Fibroblast of skin of back (primary cell): ENCODE results near the gene TRERF1.

Experiments
- DNase-seq: peaks from one replicate; pipeline ENCODE4 v3.0.0-alpha.2; 2013

Gene TRERF1

DNA sequence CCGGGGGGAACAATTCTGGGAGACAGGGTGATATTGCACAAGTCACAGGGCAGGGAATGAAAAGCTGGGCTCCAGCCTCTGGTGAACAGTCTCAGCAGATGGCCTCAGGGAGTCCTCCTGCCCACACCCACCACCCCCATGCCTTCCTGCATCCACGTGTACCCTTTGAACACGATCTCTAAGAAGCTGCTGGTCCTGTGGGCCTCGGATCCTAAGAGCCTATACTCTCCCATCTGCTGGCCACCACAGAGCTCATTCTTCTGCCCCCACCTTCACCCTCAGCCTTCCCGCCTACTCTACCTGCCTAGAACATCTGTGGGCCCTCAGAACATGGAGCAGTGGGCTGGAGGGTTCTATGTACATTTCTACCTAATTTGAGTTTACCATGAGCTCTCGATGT, 60.3 kb downstream of the TRERF1 start:
- no peak for DNase-seq

DNA sequence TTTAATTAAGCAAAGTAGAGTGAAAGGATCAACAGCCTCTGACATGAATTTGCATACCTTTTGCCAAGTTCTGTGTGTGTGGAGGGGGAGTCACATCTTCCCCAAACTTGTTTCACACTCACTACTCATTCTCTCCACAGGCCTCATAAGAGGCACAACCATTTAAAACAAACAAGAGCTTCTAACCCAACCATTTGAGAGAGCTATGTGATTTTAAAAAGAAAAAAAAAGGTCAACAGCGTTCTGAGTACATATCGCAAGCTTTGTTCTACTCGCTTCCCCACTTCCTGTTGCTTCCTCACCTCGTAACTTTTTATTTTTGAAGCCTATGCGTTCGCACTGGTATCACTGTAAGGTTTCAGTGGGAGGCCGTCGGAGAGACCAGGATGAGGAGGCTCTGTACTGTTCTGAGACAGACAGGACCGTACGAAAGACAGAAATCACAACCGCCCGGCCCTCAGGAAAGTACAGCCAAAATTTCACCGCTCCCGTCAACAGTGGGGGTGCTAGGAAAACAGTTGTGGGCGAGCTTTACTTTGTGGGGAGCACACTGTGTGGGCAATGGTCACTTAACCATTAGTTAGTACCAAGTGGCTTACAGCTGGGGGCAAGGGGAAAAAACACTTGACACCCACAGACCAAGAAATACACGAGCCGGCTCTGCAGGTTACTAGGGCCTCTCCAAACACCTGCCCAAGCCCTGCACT, 61.3 kb downstream of the TRERF1 start:
- DNase-seq: no peak

DNA sequence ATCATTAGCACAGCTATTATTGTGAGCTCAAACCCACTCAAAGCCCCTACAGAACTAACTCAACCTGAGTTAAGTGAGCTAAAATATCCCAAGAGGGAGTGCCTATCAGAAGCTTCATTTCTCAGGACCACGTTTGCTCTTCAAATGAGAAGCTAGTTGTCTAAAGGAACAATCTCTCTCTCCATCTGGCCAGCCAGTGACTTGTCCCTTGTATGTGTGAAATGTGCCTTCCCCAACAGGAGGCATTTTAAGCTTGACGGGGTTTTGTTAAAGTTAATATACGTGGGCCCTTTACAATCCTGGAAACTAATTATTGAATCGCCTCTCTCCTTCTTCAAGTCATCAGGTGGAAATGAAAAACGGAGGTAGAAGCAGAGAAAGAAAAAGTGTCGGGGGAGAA, 62.0 kb downstream of the TRERF1 start:
- DNase-seq: no peak

DNA sequence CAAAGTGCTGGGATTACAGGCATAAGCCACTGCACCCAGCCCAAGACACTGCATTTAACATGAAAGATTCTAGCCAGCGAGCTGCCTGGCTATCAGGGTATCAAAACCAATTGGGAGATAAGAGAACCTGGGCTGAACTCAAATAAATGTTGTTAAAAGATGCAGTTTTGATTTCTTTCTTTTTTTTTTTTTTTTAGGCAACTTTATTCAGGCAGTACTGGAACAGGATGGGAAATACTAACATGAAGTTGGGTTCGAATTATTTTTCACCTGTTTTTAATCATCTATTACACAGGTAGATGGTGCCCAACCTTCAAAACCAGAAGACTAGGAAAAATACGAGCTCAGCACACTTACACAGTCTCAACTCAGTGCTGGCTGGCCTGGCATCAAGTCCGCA, 63.7 kb downstream of the TRERF1 start:
- DNase-seq: no peak

DNA sequence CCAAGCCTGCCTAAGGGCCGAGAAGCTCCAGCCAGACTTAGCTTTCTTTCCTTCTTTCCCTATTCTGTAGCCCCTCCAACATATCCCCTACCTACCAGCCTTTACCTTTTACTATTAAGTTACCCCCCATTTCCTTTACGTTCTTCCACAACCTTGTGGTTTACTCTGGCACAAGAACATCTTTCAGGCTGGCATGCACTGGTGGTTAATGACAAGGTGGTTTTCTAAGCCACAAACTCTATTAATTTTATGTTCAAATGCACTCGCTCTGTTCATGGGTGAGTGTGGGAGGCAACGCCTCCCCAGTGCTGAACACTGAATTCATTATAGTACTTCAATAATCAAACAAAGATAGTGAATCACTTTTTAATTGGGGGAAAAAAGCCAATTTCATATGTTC, 64.4 kb downstream of the TRERF1 start:
- DNase-seq: no peak

DNA sequence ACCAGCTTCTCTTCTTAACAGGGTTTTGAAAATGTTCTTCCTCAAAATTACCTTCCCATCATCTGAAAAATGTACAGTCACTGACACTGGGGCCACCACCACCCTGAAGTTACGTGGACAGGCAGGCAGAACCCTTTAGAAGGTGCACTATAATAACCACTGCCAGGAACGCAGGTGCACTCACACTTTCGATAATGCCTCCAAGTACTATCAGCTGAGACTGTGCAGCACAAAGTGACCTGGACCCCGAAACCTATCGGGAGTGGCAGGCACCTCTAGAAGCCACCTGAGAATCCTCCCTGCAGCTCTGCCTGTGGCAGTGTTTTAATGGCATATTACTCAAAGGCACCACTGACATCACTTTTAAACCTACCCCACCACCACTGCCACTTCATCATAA, 66.4 kb downstream of the TRERF1 start:
- no peak for DNase-seq

DNA sequence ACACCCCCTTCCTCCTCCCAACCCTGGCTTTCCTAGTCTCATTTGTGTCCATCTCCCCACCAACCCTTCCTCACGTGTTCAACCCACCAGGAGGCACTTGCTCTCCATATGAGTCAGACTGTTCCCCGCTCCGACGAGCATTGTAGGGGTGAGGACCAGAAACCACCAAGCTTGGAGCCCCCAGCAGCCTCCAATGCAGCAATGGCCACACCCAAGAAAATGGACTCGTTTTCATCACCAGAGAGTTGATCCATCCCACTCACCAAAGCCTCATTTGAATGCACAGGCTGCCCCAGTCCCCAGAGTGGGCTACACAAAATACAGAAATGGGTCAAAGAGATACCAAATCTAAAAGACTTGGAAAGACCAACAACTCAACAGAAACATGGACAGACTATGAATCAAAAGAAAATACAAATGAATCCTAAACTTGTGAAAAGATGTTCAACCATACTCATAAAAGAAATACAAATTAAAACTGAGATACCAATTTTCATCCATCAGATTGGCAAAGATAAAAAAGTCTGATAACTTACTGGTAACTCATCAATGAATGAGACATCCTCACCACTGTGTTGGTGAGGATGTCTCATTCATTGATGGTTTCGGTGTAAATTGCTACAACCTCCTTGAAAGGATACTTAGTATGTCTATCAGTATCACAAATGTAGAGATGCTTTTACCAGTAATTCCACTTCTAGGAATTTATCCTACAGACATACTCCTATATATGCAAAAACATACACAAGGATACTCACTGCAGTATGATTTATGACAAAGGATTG, 68.1 kb downstream of the TRERF1 start:
- DNase-seq: no peak

DNA sequence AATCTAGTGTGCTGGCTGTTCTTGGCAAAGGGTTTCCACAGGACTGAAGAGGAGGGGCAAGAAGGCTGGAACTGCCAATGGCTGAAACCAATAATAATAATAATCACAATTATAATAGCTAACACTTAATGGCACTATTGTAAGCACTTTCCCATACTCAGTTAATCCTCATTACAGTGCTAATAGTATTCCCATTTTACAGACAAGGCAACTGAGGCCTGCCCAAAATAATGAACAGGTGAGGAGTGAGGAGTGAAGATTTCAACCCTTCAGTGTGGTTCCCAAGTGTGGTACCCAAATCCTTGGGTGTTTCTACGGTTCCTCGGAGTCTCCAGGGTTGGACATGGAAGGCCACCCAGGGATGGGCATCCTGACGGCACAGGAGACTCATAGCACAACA, 69.9 kb downstream of the TRERF1 start:
- DNase-seq: no peak

DNA sequence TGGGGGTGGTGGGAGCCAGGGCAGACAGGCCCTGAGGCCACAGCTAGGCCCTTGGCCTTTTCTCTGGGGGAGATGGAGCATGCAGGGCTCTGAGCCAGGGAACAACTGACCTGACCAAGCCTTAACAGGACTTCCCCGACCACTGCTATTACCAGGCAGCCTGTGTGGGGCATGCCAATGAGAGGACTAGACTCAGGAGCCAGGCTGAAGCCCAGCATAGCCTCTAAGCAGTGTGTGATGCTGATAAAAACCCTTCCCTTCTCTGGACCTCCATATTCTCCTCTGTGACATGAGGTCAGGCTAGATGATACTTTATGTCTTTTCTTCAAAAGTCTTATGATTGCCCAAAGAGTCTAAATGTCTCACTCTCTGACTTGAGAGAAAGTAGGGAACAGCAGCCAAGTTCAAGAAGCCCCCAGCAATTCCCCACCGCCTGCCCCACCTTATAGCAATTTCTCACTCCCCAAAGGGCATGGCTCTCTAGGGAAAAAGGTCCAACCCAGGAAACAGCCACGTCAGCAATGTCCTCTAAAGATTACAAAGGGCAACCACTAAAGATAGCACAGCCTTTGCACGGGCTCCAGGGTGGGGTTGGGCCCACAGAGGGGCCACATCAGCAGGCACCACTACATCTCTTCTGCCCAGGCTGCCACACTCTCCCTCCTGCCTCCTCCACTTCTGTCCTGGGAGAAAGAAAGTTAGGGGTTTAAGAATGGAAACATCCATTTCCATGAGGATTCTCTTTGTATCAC, 71.3 kb downstream of the TRERF1 start:
- no peak for DNase-seq

DNA sequence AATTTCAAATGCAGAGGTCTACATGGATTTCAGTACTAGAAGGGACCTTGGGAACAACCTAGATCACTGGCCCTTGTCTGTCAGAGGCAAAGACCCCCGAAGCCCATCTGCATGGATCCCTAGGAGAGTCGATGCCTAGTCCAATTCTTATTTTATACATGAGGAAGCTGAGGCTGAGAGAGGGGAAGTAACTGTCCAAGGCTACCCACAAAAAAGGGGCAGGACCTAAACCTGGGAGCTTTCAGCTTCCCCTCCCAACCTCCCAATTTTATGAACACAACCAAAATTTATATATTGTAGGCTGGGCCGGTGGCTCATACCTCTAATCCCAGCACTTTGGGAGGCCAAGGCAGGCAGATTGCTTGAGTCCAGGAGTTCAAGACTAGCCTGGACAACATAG, 73.2 kb downstream of the TRERF1 start:
- DNase-seq: no peak

DNA sequence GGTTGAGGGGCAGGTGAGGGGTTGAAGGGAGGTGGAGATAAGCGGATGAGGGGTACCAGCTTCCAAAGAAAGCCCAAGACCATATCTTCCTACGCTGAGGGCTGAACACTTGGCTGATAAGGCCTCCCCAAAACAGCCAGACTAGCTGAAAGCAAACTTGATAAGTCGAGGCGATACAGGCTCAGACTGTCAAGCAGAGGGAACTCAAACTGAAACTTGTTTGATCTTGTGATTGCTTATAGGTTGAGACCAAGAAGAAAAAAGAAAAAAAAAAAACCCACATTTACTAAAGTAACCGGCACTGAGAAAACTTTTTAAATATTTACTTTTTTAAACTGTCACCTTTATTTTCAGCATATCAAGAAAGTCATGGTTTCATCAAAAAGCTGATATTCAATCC, 73.6 kb downstream of the TRERF1 start:
- DNase-seq: no peak

DNA sequence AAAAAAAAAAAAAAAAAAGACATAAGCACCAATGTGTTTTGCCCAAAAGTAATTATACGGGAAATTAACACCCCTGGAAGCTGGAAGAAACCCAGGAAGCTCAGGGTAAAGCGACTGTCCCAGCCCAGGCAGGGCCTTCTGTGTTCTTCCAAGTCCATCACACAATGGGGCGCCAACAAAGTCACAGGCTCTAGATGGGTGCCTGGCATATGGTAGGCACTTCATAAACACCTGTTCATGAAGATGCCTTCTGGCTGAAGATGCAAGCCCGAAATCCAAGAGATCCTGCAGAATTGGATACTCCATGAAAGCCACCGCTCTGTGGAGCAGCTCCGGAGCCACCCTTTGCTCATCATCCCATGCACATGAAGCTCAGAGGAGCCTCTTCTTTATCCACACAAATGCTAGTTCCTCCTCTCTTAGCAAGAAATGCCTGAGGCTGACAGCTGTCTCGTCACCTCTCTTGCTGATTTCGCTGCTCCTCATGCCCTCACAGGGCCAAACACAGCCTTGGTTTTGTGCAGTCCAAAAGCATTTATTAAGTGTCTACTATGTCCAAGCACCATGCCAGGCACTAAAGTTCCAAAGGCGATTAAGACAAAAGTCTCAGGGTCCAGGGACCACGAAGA, 76.6 kb downstream of the TRERF1 start:
- no peak for DNase-seq

DNA sequence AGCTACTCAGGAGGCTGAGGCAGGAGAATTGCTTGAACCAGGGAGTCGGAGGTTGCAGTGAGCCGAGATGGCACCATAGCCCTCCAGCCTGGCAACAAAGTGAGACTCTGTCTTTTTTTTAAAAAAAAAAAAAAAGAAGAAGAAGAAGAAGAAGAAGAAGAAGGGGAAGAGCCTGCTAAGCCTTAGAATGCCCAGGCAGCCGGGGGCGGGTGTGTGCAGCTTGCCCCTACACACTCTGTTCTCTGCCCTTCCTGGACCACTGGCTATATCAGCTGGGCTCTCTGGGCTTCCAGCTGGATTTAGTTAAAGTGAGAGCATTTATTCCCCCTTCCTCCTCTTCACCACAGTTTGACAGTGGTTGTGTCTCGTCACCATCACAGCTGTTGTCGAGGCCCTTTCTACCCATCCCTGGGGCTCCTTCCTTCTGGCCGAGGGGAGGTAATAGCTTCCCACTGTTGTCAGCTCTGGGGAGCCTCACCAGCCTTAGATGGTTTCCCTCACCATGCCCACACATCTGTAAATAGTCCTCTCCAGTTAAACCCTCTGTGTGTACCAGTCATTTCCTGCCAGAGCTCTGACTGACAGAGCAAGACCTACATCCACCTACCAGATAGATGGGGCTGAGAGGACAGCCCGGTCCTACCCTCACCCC, 77.6 kb downstream of the TRERF1 start:
- DNase-seq: no peak

DNA sequence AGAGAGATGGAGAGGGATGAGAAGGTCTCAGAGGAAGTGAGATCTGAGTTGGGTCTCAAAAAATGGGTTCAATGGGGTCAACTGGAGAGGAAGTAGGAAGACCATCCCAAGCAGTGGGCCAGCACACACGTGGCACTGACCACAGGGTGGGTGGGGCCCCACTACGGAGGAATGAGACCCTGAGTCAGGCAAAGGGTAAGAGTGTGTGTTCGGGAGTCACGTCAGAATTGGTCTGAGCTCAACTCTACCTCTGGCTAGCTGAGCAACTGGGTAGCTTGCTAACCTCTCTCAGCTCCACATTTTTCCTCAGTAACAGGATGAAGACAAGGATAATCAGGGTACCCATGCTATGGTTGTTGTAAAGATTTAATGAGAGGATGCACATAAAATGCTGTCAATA, 79.0 kb downstream of the TRERF1 start:
- DNase-seq: no peak

DNA sequence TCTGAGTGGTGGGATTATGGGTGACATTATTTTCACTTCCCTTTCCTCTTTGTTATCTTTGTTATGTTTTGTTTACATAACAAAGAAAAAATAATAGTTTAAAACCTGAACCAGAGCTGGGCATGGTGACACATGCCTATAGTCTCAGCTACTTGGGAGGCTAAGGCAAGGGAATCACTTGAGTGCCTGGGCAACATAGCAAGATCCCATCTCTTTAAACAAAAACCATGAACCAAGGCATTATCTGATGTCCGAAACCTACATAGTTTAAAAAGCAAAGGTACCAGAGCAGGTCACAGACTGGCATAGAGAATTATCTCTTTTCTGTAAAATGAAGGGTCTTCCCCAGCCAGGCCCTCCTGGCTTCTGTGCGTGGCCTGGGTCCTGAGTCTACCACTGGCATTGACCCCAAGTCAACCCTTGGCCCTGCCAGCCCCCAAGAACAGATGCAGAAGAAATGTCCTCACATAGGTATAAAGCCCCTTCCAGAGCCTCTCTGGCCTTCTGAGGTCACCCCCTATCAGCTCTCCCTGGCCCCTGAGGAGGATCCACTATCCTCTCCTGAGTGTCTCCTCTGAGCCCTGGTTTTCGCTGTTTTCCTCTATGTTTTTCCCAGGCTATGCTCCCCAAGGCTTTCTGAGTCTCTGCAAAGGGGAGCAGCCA, 81.3 kb downstream of the TRERF1 start:
- DNase-seq: no peak

DNA sequence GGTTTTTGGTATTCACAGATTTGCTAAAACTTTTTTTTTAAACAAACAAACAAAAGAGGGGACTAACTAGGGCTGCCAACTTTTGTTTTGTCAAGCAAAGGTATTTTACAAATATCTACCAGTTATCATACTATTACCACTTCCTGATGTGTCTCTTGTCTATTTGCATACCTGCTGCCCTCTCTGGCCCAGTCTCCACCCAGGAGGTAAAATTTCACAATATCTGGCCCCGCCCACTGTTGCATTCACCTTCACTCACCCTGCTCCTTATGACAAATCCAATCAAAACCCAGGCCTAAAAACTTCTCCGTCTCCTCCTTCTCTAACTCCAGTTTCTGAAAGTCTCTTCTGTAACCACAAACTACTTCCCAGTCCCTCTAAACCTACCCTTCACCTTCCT, 82.2 kb downstream of the TRERF1 start:
- DNase-seq: no peak

DNA sequence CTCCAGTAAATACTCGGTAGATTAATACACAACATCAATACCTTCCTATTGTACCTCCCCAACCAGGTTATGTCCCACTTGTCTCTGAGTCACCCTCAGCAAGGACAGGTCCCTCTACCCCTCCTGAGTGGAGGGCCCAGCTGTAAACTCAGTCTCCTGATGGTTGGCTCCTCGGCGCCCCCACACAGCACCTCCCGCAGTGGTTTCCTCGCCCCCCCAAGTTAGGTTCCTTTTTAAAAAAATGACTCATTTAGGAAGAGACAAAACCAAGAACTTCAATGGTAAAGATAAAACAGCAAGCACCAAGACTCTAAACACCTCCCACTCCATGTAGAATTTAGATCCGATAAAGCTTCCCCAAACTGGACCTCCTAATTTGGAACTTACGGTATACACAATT, 83.5 kb downstream of the TRERF1 start:
- no peak for DNase-seq

DNA sequence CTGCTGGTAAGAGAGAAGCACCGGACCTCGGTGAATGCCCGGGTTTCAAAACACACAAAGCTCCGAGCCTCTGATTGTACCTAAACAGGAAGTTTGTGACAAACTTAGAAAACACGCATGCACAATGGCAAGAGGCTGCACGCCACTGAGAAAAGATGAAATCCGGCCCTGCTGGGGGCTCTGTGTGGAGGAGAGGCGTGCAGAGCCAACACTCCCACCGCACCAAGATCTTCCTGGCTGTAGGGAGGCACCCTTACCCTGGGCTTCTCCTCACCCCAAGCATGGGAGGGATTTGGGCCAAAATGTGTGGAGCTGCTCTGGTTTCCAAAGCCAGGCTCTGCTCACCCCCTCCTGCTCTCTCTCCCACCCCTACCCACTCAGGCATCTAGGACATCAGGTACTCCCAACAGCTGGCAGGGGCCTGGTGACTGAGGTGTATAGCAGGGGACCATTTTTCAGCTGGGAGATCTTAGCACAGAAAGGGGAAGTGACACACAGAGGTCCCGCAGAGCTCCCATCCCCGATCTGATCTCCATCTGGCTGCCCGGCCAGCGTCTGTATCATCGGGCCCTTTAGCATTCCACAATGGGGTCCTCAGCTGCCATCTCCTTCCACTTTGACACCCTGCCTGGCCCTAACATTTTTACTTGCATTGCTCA, 84.2 kb downstream of the TRERF1 start:
- no peak for DNase-seq

DNA sequence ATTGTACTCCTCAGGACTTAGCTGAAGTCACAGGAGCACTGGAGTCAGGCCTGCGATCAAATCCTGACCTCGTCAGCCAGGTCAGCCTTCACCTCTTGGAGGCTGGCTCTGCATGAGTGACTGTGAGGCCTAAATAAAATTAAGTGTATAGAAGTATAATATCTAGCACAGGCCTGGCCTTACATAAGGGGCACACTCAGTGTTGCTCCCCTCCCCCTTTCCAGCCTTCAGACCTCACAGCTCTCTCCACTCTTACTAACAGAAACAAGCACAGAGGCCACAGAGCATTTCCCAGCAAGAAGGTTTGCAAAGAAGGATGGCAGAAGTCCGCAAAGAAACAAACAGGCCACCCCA, 84.8 kb downstream of the TRERF1 start:
- DNase-seq: no peak

DNA sequence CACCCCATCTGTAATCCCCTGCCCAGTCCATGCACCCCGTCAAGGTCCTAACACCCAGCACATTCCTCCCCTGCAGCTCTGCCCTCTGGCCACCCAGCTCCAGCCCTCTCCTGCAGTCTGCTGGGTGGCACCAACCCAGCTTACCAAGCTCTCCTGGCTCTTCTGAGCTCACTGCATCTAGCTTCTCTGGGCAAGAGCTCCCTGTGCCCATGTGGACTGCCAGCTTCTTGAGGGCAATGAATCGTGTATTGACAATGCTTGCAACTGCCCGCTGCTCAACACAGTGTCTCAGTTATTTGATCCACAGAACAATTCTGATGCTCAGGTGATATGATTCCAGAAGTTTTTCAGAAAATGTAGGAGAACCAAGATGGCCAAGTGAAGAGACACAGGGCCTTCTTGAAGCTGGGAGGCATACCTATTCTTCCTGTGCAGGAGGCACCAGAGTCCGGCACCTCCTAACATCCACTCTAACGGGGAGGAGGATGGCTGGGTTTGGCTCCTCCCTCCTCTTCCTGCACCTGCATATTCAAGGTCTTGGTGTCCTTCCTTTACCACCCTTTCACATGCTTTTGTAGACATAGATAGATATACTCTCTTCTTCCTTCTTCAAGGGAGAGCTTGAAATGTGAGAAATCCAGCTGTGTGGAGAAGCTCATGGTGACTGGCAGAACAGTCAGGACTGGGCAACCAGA, 85.6 kb downstream of the TRERF1 start:
- no peak for DNase-seq

DNA sequence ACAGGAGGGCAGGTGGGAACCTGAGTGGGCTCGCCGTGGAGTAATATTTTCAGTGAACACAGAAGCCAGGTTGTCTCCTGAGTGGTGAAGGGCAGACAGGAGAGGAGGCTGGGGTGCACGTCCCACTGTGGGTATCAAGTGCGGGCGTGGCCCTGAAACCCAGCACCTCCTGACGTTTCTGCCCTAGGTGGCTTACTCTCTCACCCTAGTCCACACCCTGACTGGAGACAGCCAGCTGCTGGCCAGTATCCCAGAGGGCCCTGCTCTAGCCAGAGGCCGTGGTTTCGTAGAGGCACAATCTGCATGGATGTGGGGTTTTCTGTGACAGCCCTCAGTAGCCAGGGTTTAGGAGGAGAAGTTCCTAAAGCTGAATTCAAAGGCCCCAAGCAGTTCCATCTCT, 86.7 kb downstream of the TRERF1 start:
- no peak for DNase-seq
